GM21717 (cell line): ENCODE results near the gene SHISA9.

Experiments
- ATAC-seq: cut with Tn5 transposase; IDR thresholded peaks from one replicate; pipeline ENCODE4 v1.9.1; 2021; ENCODE audit warnings: mild to moderate bottlenecking, moderate library complexity; ENCODE audit not compliant: unreplicated experiment

SHISA9 gene

DNA sequence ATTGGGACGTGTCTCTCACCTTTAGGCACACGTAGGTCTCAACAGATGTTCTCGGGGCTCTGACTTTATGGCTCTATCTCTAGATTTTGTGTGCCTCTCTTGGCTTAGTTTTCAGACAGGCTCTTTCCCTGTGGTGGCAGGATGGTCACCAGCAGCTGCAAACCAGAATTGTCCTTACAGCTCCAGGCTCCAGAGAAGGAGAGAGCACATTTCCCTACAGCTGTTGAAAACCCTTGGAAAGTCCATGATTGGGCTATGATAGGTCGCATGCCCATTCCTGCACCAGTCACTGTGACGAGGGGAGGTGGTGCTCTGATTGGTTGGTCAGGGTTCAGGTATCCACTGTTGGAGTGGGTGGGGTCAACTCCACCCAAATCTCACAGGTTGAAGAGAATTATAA is 41.5 kb downstream of the SHISA9 start:
- no peak for ATAC-seq

DNA sequence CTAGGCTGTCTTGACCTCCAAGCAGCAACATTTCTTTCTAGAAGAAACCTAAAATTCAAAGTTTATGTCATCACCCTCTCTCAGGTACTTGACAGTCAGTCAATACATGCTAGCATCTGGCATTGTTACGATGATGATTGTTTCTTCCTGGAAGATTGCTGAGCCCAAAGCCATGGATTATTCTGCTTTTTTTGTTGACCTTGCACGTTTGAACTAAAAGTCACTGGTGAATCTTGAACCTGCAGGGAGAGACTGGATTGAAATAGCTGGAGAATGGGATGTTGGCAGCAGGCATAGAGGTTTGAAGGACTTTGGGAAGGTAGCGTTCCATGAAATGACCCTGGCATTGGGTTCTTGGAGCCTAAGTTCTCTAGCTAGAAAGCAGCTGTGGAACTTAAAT is 42.9 kb downstream of the SHISA9 start:
- no peak for ATAC-seq

DNA sequence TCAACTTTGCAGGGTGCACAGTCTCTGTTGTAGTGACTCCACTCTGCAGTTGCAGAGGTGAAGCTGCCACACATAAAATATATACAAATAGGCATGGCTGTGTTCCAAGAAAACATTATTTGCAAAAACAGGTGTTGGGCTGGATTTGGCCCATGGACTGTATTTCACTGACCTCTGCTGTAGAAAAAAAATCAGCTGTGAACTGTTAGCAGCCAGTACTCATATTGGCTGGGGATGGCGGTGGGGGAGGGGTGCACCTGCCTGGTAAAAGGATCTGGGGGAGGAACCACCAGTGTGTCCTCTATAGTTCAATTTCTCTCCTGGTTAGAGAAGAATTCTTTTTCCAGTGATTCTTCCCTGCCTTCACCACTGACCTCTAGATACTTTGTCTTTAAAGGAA is 50.0 kb downstream of the SHISA9 start:
- no peak for ATAC-seq

DNA sequence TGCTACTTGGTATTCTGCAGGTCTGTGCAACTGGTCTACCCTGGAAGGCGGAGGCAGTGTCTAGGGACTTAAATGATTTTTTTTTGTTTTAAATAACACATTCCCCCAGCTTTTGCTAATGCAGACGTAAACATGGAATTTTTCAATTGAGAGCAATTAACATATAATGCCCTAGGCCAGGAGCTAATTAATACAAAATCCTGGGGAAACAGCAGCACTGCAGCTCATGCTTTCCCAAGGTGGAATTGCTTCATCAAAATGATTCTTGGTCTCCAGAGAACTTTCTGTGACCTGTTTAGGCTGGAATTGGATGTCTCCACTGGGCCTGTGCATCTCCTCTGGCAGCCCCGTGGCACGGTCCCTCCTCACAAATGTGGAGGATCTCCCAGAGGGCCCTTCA is 50.6 kb downstream of the SHISA9 start:
- no peak for ATAC-seq

DNA sequence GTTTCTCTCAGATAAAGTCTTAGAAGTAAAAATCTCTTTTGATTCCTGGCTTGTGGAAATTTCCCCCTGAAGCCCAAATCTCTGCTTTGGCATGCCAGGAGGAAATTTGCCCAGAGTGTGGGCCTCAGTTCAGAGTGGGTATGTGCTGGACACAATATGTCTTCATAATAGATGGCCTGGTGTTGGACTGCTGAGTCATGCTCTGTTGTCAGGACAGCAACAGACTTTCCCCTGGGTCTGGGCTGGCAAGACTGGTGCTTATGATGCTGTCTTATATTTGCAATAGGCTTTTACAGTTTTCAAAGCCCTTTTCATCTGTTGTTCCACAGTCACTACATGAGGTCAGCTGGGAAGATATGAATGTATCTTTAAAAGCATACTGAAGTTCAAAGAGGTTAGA is 57.0 kb downstream of the SHISA9 start:
- no peak for ATAC-seq

DNA sequence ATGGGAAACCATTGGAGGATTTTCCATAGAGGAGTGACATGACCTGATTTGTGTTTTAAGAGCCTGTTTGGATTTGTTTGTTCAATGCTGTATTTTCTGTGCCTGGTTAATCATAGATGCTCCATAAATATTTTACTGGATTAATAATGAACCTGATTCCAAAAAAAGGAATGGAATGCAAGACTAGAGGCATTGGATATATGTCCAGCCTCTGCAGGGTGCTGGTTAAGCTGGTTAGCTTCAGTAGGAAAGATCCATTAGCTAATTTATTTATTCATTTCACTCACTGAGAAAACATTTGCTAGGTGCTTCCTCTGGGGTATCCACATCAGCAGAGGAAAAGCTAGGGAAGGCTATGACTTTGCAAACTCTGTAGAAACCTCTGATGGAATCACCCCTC is 57.7 kb downstream of the SHISA9 start:
- ATAC-seq: no peak

DNA sequence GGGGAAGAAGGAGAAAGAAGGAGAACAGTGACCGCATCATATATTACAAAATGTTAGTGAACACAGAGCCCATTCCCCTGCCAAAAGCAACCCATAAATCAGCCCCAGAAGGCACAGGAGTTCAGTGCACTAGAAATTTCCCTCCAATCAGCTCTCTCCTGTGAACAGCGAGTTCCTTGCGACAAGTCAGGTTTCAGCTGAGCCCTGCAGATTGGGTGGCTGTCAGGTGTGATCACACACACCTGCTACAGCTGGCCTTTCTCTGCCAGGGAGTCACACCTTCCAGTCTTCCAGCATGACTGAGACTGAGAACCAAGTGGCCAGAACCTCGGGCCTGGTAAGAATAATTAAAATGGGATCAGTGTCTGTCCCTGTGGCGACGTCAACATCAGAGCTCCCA is 60.2 kb downstream of the SHISA9 start:
- ATAC-seq: no peak

DNA sequence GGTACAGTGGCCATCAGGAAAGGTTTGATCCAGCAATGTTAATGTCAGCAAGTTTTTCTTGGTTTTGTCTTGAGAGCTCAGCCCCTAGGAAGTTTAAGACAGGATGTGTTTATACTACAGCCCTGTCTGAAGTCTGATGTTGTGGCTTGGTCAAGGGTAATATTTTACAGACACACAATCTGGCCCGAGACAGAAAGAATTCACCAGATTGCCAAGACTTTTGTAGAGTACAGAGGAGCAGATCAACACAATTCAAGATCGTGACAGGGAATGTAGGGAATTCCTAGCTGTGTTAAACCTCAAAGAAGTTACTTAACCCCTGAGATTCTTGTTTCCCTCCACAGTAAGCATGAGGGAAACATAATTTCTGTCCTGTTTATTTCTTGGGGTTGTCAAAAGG is 63.1 kb downstream of the SHISA9 start:
- no peak for ATAC-seq

DNA sequence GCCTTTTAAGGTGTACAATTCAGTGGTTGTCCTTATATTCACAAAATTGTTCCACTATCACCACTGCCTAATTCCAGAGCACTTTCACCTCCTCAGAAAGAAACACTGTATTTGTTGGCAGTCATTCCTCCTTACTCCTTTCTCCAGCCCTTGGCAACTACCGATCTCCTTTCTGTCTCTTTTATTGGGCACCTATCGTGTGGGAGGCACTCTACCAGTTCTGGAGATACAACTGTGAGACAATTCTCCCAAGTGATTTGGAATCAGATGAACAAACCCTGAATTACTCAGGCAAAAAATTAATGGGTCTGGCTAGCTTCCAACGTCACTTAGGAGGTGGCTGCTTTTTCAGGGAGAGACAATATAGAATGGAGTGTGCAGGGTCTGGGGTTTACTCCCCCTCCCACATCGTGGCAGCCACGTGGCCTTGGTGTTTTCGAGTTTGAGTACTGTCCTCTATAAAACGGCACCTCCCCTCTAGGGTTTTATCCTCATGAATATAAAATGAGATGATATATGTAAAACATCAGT is 63.9 kb downstream of the SHISA9 start:
- ATAC-seq: no peak

DNA sequence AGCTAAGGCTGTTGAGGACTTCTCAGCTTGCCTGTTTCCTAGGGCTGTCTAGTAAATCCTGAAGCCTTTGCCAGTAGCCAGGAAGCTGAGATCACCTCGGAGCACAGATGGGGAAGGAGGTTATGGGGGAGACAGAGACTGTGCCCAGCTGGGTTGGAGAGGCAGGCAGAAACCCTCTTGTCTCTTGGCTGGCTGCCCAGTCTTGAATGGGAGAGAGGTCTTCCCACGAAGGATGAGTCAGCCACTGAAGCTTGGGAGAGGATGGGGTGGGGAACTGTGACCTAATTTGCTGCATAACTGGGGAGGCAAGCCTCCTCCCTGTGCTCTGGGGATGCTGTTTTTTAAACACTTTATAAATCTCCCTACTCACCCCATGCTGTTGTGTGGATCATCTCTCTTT is 69.8 kb downstream of the SHISA9 start:
- ATAC-seq: no peak

DNA sequence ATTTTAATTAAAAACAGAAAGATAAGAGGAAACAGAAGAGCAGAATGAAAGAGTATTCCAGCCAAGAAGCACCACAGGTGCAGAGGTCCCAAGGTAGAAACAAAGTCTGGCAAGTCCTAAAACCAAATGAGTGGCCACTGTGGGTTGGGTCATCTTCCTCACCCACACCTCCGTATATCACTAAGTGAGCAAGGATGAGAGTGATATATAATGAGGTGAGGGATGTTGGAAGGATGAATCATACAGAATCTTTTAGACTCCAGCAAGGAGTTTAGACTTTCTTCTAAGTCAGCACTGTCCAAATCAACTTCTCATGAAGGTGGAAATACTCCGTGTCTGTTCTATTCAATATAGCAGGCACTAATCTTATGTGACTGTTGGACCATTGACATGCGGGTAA is 70.8 kb downstream of the SHISA9 start:
- ATAC-seq: no peak

DNA sequence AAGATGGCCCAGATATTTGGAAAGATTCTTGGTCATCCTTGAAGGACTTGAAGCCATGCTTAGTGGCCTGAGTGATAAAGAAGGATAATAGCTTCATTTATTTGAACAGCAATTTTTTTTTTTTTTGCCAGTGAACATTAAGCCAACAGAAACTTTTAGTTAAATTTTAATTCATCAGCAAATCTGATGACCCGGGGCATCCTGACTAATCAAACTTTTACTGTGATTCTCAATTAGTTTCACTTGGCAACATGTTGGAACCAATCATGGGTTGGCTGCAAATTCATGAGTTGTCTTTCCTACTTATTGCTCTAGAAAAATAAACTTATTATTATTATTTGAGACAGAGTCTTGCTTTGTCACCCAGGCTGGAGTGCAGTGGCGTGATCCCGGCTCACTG is 74.4 kb downstream of the SHISA9 start:
- ATAC-seq: no peak

DNA sequence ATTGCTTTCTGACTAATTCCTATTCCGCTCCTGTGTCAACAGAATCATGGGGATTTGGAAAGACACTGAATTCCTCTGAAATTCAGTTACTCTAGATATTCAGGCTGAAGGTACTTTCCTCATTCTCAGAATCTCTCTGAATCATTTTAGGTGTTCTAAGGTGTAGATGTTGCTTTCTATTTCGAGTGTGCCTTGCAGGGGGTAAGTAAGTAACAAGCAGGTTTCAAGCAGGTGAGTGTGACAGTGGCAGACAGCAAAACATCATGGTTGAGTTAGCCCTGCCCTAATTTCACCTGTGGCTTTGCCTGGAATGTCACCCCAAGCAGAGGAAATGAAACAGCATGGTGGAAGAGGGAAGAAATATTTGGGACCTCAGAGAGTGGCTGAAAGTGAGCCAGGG is 75.1 kb downstream of the SHISA9 start:
- ATAC-seq: no peak

DNA sequence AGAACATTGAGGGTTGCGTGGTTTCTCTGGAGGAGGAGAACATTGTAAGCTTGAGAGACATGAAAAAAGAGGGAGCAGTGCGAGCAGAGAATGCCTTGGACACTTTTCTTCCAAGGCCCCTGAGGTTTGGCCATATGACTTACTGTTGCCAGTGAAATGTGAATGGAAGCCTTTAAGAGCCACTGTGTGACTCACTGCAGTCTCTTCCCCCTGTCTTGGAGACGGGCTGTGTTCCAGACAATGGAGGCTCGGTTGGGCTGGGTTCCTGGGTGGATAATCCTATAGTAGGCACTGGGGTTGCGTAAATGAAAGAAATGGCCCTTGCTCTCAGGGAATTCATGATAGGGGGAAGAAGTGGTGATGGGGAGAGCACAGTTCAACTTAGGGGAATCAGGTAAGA is 75.5 kb downstream of the SHISA9 start:
- ATAC-seq: no peak

DNA sequence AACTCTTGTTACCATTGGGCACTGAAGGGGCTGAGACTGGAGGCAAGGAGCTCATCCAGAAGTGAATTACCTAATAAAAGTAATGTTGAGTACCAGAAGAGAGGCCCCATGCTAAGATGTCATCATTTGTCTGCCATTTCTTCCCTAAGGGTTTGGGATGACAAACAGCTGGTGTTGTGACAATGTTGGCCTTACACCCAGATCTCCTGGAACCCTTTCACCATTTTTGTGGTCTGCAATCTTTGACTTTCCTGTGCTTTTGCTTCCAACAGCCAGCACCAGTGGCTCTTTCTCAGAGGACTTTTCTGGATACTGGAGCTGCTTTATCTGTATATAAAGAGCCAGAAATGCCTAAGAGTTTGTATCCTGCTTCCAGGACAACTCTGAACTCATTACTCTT is 84.1 kb downstream of the SHISA9 start:
- ATAC-seq: no peak

DNA sequence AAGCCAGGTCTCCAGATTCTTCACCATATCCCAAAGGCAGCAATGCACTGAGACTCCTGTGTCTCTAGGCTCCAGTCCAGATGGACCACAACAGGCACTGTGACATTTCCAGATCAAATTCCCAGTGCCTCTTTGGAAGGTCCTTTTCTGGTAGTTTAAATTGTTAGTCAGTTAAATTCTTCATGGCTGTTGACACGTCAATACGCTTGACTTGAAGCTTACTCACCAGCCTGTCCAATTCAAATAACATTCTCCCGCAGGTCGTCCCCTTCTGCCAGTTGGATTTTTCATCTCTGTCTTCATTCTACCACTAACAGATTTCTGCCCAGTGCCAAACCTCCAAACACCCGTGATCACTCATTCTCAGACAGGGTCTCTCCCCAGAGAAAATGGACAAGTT is 86.7 kb downstream of the SHISA9 start:
- ATAC-seq: no peak

DNA sequence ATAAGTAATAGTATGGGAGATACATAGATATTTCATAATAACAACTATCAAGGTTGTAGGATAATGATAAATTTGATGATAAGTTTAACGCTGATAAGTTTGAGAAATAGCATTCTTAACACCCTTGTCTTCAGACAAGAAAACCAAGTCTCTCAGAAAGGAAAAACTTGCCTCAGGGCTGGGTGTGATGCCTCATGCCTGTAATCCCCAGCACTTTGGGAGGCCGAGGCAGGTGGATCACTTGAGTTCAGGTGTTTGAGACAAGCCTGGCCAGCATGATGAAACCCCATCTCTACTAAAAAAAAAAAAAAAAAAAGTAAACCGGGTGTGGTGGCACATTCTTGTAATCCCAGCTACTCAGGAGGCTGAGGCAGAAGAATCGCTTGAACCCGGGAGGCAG is 90.7 kb downstream of the SHISA9 start:
- ATAC-seq: no peak

DNA sequence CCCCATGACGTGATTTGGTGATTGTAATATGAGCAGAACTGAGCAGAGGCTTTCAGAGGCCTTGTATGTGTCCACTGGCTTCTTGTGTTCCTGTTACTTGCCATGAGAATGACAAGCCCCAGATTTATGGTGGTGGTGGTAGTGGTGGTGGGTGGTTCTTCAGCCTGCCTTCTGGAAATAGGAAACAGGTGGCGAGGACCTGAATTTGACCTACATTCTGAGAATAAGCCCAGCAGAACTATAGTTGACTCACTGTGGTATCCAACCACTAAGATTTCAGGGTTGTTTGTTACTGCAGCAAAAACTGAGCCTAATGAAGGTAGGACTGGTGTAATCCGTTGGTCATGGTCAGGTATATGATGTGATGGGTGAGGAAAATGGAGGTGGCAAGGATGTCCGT is 93.0 kb downstream of the SHISA9 start:
- no peak for ATAC-seq

DNA sequence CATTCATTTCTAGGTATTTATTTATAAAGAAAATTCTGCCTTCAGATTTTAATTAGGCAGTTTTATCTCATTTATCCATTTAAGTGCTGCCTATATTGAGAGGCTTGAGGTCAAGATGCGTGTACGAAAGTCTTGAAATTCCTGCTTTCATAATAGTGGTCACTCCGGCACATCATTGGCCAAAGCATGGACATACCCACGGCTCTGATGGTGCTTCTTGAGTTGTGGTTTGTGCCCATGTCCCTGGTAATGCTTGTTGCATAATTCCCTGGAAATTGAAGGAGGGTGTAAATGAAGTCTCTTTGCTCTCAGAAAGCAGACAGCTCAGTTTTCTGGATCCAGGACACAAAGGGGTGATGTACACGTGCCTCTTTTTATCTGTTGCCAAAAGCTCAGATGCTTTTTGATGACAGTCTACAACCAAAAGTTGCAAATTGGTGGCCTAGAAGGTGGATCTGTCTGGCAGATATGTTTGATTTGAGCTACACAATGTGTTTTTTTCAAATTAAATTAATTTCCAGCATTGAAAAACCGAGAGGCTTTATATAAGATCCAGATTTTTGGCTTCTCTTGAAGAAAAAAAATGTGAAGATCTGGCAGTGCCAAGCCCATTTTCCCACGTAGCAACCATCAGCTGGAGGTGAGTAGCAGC is 94.4 kb downstream of the SHISA9 start:
- no peak for ATAC-seq

DNA sequence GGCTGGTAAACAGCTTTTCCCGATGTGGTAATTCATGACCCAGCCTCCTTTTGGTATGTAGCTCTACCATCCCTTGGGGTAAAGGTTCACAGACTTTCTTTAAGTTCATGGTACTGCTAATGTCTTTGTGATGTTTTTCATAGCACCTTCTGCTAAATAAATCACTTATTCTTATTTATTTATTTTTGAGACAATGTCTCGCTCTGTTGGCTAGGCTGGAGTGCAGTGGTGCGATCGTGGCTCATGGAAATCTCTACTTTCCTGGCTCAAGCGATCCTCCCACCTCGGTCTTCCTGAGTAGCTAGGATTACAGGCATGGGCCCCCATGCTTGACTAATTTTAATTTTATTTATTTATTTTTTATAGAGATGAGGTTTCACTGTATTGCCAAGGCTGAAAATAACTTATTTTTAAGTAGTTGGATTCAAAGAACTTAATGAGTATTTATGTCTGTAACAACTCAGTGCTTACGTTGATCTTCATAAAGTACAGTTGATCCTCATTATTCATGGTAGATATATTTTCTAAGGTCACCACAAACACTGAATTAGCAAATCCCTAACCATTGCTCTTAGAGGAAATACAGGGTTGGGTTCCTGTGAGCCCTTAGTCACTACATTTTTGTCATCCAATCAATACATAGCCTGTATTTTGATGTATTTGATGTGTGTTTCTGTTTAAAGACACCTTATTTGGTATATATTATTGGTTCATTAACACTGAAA is 97.1 kb downstream of the SHISA9 start:
- no peak for ATAC-seq

DNA sequence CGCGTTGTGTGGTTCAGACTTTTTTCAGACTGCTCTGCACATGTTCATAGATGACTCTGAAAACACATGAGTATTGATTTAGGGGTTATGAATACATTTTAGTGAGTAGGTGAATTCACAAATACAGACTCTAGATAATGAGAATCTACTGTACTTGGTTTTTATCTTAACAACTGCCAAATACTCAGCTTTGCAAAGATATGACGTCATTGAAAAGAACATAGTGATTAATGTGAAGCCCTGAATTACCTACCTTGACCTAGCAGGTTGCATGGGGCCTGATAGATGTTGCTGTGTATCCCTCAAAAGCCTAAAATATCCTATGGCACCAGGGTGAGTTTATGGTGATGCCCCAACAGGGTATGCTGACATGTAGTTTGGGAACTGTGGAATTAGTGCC is 98.0 kb downstream of the SHISA9 start:
- ATAC-seq: no peak

DNA sequence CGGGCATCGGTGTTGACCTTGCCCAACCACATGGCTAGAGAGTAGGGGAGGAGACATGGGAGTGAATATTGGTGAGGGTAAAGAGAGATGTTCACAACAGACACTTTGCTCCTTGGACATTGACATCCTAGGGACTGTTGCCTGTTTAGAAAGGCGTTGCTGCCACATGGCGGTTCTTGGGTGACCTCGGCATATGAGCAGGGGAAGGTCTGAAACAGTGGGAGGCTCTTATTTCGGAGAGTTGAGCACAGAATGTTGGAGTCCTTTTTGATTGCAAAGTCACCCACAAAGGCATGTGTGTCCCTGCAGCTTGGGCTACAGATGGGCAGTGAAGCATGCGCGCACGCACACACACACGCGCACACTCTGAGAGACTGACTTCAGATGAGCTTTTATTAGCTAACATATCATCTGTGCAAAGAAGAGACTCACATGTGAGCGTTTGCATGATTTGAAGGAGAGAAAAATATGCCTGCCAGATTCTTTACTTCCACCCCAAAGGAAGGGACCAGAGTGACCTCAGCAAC is 104.4 kb downstream of the SHISA9 start:
- no peak for ATAC-seq
